GM21526 (cell line): ENCODE data around the gene AKT1.

Experiments
- ATAC-seq: cut with Tn5 transposase; IDR thresholded peaks from one replicate; pipeline ENCODE4 v1.9.1; 2021; ENCODE audit warnings: moderate library complexity; ENCODE audit not compliant: unreplicated experiment, low FRiP score

AKT1 gene

GRCh38 chr14:104774453-104775072 lies 21.0 kb downstream of the AKT1 start:
- no peak for ATAC-seq

- no peak for ATAC-seq
Measured at GRCh38 chr14:104773505-104774452, 21.8 kb downstream of the AKT1 start.

- no peak for ATAC-seq
Measured at GRCh38 chr14:104772707-104773504, 22.6 kb downstream of the AKT1 start.

- no peak for ATAC-seq
Measured at GRCh38 chr14:104771918-104772706, 23.4 kb downstream of the AKT1 start.

GRCh38 chr14:104771374-104771773 lies 24.2 kb downstream of the AKT1 start:
- no peak for ATAC-seq

- no peak for ATAC-seq
Measured at GRCh38 chr14:104770851-104771272, 24.7 kb downstream of the AKT1 start.

- ATAC-seq, result no peak
Measured at GRCh38 chr14:104770072-104770579, 25.4 kb downstream of the AKT1 start.

- ATAC-seq, result no peak
Measured at GRCh38 chr14:104769324-104770071, 26.1 kb downstream of the AKT1 start.

GRCh38 chr14:104768437-104769323 lies 26.9 kb downstream of the AKT1 start:
- peak; percentile 71 for ATAC-seq

- ATAC-seq, result no peak
Measured at GRCh38 chr14:104767634-104767918, 28.0 kb downstream of the AKT1 start.

- ATAC-seq, result no peak
Measured at GRCh38 chr14:104766863-104767633, 28.5 kb downstream of the AKT1 start.

GRCh38 chr14:104766256-104766862 lies 29.2 kb downstream of the AKT1 start:
- no peak for ATAC-seq

- ATAC-seq, result no peak
Measured at GRCh38 chr14:104765517-104765916, 30.0 kb downstream of the AKT1 start.

GRCh38 chr14:104758981-104759969 lies 36.3 kb downstream of the AKT1 start:
- ATAC-seq, result no peak

GRCh38 chr14:104757681-104758392 lies 37.7 kb downstream of the AKT1 start:
- no peak for ATAC-seq

- no peak for ATAC-seq
Measured at GRCh38 chr14:104757238-104757585, 38.3 kb downstream of the AKT1 start.
